ENCODE measurements around the gene SMC5.

DNA sequence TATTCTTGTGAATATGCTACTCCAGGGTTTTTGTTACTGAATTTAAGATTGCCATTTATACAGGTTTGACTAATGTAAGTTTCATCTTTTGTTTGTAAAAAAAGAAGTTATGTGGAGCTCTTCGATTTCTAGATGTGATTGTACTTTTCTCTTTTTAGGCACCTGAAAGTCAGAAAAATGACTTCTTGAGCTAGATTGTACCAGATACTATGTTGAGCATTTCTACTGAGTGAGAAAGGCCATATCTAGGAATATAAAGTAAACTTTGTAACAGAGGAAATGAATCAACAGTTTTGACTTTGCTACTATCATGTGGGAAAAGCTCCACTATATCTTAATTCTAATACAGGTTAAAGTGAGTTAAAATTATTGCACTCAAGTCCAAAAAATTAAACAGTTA is 25.1 kb downstream of the SMC5 start:
- TF ChIP-seq, protein P1, sequence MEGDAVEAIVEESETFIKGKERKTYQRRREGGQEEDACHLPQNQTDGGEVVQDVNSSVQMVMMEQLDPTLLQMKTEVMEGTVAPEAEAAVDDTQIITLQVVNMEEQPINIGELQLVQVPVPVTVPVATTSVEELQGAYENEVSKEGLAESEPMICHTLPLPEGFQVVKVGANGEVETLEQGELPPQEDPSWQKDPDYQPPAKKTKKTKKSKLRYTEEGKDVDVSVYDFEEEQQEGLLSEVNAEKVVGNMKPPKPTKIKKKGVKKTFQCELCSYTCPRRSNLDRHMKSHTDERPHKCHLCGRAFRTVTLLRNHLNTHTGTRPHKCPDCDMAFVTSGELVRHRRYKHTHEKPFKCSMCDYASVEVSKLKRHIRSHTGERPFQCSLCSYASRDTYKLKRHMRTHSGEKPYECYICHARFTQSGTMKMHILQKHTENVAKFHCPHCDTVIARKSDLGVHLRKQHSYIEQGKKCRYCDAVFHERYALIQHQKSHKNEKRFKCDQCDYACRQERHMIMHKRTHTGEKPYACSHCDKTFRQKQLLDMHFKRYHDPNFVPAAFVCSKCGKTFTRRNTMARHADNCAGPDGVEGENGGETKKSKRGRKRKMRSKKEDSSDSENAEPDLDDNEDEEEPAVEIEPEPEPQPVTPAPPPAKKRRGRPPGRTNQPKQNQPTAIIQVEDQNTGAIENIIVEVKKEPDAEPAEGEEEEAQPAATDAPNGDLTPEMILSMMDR (conservative IDR thresholded peaks at IDR 0.05), result no peak
- no peak for TF ChIP-seq EZH2 (IDR thresholded peaks at IDR 0.05; ENCODE audit: low read depth)
